Glomerular visceral epithelial cell (primary cell): ENCODE measurements around the gene SVEP1.
"Not testable (repeated sequence)": the region's sequence is repeated elsewhere in the genome, so short reads cannot be mapped to it uniquely, and the experiment has no call there.

Source experiments
- DNase-seq: peaks from one replicate; pipeline ENCODE4 v3.0.0-alpha.2; 2016; ENCODE audit errors: extremely low spot score

The SVEP1 gene

DNA sequence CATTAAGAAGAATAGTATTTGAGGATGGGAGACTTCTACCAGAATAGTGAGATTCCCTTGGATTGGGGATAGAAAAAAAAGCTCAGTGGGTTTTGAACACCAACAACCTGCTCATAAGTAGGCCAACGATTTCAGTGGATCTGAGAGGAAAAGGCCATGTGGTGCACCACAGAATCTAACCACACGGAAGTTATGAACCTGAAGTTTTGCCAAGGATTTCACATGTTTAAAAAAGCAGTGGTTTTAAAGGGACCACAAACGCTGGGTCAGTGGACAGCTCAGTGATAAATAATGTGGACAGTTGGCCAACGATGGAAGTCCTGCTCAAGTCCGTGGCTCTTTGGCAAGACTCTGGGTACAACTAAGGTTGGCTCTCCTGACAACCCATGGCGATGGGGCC, 134.6 kb downstream of the SVEP1 start:
- peak; percentile 6 for DNase-seq

DNA sequence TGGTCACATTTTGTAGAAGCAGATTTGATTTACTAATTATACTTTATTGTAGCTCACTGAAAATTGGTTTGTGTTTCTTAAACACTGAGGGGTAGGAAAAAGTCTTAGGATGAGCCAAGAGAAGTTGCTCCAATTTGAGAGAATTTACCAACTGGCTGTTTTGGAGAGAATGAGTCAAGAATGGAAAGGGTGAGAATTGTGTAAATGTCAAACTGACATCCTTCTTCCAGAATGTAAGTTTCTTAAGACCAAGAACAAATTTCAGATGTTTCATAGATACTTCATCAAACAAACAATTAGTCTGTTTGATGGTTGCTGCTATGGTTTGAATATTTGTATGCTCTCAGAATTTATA, 135.7 kb downstream of the SVEP1 start:
- DNase-seq, result no peak

DNA sequence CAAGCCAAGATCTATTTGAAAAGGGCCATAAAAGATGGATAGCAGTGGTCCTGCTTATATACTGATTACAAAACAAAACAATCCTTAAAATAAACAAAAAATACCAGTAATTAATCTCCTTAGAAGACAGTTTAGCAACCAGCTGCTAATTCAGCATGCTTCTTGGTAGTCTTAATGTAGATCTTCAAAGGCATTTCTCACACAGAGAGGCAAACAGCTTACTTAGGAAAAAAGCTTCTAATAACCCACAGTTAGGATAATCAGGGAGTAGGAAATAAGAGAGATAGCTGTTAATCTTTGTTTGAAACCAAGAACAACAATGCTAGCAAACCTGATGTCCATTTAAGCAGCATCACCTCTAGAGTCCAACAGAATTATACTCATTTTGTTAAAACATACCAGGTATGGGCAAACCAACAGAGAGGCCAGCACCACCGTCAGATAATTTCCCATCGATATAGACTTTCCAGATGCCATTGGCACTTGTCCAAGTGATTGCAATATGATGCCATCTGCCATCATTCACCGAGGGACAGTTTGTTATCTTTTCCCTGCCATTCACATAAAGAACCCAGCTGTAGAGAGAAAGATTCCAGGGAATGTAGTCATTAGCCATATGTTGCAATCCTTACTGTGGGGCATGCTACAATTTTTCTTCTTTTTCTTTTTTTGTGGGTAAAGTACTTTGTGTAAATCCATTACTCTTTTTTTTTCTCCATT, 136.2 kb downstream of the SVEP1 start:
- DNase-seq, result peak; percentile 40

DNA sequence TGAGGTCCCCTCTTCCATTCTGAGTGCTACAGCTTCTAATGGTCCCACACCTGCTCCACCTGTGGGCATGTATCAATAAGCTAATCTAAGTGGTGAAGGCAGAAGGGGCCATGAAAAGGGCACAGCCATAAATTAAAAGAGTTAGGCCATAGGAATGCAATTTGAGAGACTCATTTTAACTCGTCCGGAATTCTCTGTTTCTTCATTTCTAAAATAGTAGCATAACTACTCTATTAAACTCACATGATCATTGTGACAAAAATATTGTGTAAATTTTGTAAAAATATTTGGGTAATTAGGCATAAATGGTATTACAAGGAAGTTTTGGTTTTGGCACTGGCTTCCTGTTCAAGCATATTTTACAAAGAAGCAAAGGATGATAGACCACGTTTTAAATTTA, 138.7 kb downstream of the SVEP1 start:
- no peak for DNase-seq

DNA sequence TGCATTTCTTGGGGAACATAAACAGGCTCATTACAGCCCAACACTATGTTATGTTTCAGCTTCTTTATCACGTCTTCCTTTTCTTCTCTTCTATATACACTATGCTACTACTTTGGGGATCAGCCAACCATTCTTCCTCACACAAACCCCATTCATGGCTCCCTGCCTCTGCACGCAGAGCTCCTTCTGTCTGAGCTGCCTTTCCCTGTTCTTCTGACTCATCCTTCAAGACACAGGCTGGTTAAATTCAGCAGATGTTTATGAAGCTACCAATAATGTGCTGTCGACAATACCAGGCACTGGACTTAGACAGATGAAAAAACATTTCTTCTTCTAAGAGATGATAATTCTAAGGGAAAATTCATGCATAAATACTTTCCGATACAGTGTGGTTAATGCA, 139.4 kb downstream of the SVEP1 start:
- DNase-seq, result no peak

DNA sequence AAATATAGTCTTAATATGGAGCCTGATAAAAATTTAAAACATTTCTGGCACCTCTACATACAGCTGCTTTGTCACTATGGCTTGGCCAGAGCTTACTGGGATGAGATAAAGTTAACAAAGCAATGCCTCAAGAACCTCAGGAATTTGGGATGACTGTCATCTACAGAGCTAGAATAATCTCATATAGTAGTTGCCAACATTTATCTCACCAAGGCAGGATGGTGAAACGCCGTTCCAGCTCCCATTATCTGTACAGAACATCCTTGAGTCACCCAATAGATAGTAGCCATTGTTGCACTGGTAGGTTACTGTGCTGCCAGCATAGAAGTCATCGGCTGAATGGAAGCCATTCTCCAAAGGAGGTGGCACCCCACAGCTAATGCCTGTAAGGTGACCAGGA, 147.3 kb downstream of the SVEP1 start:
- DNase-seq, result no peak

DNA sequence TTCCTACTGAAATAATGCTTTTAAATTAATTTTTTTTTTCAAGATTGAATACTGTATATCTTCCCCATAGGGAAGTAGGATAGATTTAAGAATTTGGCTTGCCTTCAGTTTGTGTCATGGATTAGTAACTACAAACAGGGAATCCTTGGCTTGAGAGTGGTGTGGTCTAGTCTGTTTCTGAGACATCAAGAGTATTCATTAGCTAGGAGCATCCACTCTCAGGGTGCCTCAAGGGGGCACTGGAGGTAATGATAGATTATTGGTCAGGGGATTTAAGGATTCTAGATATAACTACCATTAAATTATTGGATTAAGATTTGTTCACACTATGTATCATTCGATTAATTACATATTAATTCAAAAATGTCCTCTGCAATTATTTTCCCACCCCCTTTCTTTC, 150.1 kb downstream of the SVEP1 start:
- no peak for DNase-seq

DNA sequence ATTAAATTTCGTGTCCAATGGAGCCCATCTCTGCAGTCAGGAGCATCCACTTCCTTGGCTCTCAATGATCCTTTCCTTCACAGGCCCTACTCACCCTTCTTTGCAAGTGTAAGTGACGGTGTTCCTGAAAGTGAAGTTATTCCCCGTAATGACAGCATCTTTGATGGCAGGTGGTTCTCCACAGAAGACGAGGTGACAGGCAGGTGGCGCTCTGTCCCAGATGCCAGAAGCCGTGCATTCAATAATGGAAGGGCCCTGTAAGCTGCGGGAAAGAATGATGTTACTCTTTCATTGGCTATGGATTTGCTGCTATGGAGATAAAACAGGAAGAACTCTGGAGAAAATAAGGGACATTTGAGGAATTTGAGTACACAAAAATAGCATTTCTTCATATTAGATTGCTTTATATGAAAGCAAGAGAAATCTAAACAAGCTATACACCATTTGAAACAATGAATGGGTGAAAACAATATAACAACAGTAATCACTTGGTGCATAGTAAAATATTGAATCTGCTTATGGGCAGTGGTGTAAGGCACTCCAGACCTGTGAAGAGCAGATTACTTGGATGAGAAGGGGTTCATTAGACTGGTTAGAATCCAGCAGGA, 151.9 kb downstream of the SVEP1 start:
- DNase-seq, result peak; percentile 18

DNA sequence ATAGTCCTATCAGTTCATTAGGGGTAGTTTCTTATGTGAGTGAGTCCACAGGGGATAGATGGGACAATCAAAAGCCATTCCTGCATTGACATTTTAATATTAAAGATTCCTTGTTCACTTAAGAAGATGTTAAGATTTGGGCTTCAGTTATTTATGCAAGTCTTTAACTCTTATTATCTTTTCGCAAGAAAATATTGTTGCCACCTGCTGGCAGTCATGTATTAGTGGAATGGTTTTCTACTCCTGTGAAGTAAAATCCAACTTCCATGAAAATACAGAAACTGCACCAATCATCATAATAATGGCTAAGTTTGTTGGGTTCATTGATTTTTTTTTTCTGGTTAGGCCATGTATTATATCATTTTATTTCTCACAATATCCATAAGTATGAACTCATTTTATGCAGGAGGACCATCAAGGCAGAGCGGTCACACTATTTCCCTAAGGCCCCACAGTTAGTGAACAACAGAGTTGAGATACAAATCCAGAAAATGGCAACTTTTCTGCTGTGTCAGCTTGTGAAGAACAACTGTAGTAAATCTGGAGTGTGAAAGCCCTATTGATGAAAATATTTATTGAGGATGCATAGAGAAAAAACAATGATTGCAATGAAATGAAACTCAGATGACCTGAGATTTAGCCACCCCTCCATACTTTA, 153.4 kb downstream of the SVEP1 start:
- no peak for DNase-seq

DNA sequence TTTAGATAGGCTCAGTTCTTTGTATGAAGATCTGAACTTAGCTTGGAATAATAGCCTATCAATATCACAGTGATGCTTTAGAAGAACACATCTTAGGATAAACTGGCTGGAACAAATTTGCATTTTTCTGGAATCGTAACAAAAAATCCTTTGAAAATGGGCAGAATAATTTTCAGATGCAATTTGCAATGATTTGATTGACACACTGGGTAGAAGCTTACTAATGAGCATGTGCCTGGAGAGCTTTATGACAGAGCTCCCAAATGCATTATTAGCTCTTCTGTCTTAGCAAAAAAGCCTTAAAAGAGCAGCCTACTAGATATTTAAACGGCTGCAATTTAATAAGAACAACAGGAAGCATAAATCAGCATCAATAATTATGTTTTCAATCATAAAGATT, 165.1 kb downstream of the SVEP1 start:
- no peak for DNase-seq

DNA sequence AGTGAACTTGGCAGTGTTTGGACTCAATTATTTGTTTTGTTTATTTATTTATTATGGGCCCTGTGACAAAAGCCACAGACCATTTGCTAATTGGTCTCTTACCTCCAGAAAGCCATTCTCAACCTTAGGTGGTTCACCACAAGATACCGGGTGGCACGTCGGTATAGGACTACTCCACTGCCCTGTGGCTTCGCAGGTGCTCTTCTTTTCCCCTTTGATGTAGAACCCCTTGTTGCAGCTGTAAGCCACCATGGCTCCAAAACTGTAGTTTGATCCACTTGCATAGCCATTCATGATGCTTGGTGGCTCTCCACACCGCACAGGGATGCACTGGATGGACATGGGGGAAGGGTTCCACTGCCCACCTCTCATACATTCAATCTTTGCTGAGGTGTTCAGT, 168.6 kb downstream of the SVEP1 start:
- no peak for DNase-seq

DNA sequence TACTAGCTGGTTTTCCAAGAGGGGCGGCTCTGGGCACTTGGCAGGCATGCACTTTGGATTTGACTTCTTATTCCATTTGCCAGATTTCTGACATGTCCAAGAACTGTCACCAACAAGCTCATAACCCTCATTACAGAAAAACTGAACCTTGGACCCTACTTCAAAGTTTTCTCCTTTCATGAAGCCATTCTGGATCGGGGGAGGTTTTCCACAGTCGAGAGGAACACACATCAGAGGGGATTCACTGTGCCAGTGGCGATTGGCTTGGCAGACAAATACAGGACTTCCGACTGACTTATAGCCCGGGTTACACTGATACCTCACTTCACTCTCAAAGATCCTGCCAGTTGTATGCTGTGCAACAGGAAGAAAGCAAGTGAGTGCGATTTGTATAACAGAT, 170.9 kb downstream of the SVEP1 start:
- DNase-seq, result no peak

DNA sequence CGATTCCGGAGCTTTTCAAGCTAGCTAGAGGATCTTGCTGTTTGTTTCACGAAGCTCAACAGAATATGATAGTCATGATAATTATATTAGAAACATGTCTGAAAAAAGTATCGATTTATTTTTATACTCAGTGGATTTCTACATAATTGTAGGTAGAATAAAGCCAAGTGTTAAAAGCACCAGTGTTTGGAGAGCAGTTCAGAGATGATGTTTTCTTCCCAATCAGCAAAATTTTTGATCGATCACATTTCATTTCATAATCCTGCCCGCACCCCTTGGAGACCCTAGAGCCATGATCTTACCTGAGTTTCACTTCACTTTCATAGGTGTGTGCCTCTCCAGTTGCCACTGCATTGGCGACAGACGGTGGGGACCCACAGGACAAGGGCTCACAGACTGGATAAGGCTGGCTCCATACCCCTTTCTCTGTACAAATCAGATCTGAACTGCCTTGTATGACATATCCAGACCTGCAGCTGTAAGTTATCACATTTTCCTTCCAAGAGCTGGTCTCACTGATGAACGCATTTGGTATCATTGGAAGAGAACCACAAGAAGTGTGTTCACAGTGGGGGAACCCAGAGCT, 173.6 kb downstream of the SVEP1 start:
- DNase-seq, result no peak

DNA sequence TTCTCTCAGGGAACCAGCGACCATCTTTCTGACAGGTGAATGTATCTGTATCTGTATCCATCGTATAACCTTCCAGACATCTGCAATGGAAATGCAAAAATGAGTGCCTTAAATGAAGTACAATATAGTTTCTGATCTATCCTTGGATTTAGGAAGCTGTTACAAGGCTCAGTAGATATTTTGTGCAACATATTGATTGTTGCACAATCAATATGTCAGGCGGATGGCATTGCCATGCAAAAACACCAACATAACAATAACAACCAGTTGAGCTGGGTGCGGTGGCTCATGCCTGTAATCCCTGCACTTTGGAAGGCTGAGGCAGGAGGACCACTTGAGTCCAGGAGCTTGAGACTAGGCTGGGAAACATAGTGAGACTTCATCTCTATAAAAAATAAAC, 175.1 kb downstream of the SVEP1 start:
- no peak for DNase-seq

DNA sequence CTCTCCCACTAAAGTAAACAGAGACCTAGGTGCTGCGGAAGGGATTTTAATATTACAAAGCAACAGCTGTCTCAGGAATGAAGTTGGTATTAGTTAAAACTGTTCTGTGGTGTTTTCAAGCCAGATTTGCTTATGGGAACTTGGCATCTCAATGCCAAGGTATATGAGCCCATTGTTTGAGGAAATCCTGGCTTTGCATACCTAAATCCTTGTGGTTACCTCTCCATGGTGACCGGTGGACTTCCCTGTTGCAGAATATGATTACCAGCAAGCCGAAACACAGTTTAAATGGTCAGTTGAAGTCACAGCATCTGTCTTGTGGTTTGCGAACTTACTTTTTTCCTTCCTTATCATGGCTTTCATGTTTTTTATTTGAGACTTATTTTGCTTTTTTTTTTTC, 179.6 kb downstream of the SVEP1 start:
- no peak for DNase-seq

DNA sequence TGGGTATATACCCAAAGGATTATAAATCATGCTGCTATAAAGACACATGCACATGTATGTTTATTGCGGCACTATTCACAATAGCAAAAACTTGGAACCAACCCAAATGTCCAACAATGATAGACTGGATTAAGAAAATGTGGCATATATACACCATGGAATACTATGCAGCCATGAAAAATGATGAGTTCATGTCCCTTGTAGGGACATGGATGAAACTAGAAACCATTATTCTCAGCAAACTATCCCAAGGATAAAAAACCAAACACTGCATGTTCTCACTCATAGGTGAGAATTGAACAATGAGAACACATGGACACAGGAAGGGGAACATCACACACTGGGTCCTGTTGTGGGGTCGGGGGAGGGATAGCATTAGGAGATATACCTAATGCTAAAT, 180.5 kb downstream of the SVEP1 start:
- not testable (repeated sequence) for DNase-seq

DNA sequence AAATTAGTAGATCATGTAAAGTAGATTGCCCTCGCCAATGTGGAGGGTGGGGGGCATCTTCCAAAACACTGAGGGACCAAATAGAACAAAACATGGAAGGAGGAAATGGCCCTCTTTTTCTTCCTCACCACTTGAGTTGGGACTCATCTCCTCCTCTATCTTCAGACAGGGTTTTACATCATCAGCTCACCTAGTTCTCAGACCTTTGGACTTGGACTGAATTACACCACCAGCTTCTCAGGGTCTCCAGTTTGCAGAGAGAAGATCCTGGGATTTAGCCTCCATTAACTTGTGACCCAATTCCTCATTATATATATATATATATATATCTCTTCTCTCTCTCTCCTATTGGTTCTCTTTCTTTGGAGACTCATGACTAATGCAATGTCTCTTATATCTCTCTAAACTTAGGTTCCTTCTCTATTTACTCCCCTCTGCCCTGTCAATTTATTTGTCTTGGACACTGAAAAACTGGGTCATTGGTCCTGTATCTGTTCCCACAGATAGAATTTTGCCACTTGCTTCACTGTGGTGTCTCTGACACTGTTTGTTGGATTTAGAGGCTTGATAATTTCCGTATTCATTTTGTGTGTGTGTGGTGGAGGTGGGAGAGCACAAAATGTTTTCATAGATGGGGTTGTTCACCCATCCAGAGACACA, 187.6 kb downstream of the SVEP1 start:
- DNase-seq, result no peak

DNA sequence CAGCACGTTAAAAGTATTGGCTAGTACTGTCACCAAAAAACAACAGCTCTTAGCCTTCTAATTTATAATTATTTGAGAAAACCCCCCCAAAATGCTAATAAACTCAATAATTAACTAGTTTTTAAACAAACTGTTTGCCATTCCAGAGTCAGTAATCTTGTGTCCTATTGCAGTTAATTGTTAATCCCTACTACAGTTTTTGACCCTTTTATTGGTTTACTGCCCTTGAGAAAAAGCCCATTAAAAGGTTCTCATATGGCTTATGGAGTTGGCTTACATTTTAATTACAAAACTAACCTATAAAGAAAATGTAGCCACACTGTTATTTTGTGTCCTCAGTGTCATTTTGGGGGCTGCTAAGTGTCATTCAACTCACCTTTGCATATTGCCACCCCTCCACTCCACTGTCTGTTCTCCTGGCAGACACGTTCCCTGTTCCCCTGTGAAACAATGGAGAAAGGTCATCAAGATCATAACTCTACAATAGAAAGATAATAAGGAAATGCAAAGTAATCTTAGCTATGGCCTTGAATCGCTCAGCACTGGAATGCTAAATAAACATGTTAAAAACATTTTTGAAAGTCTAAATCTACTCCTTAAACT, 190.3 kb downstream of the SVEP1 start:
- no peak for DNase-seq

DNA sequence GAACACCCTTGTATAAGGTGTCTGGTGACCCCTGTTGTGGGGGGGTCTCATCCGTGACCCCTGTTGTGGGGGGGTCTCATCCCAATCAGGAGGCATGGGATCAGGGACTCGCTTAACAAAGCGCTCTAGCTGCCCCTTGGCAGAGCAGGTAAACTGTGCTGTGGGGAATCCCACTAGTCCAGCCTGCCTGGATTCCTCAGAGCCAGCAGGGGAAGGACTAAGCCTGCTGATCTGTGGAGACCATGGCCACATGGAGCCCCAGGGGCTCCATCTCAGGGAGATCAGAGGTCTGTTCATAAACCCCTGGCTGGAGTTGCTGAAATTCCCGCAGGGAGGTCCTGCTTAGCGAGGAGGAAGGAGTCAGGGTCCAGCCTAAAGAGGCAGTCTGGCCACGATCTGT, 196.1 kb downstream of the SVEP1 start:
- no peak for DNase-seq

DNA sequence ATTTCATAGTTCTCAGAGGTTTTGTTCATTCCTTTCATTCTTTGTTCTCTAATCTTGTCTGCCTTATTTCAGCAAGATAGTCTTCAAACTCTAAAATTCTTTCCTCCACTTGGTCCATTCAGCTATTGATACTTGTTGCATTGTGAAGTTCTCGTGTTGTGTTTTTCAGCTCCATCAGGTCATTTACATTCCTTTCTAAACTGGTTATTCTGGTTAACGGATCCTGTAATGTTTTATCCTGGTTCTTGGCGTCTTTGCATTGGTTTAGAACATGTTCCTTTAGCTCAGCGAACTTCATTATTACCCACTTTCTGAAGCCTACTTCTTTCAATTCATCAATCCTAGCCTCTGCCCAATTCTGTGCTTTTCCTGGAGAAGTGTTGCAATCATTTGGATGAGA, 196.8 kb downstream of the SVEP1 start:
- no peak for DNase-seq

DNA sequence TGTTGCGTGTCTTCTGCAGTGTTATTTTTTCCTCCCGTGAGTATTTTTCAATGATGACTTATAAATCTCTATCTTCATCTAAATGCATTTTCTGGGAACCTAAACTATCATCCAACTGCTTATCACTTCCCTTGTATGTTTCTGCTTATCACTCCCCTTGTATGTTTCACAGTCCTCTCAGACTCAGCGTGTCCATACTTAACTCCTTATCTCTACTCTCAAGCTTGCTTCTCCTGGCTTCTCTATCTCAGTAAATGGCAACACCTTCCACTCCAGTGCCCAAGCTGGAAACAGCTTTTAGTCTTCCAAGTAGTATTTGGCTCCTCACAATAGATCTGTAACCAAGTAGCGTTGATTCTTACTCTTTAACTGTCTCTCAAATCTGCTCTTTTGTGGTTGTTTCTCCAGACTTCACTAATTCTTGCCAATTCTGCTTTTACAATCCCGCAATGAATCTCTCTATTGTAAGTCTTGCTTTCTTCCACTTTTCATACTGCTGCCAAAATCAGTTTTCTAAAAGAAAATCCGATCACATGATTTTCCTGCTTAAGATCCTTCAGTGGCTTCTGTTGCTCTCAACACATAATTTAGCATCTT, 208.0 kb downstream of the SVEP1 start:
- no peak for DNase-seq

DNA sequence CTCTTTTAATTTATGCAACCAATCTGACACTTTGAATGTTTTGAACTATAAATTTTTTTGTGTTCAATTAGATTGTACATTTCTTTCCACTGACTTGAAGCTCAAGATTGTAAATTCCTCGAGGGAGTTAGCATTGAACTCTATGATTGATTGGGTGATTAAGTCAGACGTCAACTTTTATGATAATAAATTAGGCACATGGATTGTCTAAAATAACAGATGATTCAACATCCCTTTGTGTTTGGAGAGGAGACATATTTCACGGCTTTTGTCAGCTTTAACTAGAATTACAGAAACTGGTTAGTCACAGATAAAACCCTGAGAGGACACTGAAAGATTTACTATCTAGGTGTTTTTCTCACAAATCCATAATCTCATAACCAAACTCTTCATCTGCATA, 209.2 kb downstream of the SVEP1 start:
- DNase-seq, result no peak
